GM18868 (cell line): Measurements from ENCODE around the gene ARID1B.
A peak's percentile ranks its signal among the peaks of the same experiment; 100 is the strongest.

Experiments
- ATAC-seq: cut with Tn5 transposase; IDR thresholded peaks from one replicate; pipeline ENCODE4 v1.9.1; 2021; ENCODE audit warnings: mild to moderate bottlenecking, moderate library complexity; ENCODE audit not compliant: unreplicated experiment

The ARID1B gene

DNA sequence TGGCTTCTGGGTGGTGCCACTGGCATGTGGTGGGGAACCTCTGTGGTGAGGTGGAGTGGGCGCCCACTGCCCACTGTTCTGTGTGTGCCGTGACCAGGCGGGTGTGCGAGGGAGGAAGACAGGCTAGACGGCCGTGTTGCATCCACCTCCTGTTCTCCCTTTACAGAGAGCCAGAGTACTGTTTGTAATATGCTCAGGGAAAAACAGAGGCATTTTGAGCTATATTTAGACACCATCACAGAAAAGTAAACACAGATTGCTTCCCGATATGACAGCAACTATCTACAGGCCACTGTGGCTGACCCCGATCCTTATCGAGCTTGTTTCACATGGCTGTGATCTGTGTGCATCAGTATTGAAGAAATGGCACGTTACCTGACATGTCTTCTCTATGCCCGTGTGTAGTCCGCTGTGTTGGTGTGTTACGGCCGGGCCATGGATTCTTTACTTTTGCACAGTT lies 45.6 kb downstream of the ARID1B start:
- no peak for ATAC-seq

DNA sequence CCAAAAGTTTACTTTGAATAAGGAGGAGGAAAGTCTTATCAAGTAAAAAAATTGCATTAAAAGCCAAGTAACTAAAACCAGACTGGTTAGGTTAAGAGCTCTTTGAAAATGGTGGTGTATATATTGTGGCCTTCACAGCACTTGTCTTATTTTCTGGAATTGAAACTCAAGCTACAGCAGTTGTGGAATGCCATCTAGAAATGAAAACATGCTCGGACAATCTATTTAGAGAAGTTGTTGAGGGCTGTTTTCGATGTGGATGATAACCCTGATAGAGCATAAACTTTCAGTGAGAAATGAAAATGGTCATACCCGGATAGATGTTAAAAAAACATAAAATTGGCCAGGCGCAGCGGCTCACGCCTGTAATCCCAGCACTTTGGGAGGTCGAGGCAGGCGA lies 47.0 kb downstream of the ARID1B start:
- ATAC-seq: peak; percentile 21

DNA sequence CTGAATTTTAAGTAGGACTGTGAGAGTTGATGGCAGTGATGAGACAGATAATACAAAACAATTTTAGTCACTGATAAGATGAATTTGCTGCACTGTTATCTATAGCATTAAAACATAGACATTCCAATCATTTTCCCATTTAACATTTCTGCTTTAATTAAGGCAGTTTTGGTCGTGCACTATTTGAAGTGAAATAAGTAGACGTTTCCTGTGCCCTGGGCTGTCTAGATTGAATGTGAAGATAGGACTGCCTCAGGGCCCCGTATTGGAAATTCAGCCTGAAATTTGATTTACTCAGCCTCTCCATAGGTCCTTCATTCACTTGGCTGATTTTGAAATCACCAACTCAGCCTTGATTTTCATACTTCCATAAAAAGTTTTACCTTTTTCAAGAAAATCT lies 48.3 kb downstream of the ARID1B start:
- ATAC-seq: no peak

DNA sequence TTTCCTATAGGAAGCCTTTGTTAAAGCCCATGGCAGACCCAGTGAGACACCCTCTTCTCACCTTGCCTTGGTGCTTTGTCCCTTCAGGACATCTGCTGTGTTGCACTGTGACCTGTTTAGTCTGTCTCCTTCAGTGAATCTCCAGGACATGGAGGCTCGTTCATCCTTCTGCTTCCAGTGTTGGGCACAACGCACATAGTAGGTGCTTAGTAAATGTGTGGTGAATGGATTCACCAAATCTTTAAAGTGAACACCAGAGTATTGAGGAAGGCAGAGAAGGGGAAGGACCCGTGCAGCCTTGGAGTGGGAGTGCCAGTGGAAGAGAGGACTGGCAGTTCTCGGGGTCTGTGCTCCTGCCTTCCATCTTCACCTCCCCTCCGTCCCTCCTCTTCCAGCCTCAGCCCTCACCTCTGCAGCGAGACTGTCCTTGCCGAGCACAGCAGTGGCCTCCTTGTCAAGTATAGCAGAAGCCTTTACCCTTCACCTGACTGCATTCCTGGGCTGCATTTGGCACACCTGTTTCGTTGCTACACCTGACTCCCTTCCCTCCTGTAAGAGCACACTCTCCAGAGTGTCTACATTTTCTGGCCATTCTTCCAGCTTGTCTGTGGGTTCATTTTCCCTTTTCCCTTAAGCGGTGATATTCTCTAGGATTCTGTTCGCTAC lies 49.2 kb downstream of the ARID1B start:
- no peak for ATAC-seq

DNA sequence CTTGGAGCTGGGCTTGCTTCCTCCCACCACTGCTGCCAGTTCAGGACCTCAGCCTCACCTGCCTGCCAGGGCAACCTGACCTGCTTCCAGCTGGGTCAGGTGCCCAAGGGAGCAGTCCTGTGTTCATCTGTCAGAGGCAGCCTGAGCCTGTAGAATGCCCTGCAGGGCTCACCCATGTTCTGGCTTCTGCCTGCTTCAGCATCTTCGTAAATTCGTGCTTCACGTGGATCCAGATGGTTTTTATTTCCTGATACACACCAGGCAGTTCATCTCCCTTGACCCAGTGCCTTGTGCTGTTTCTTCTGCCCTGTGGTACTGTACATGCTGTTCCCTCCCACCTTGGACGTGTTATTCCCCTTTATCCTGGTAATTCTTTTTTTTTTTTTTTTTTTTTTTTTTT lies 50.2 kb downstream of the ARID1B start:
- no peak for ATAC-seq

DNA sequence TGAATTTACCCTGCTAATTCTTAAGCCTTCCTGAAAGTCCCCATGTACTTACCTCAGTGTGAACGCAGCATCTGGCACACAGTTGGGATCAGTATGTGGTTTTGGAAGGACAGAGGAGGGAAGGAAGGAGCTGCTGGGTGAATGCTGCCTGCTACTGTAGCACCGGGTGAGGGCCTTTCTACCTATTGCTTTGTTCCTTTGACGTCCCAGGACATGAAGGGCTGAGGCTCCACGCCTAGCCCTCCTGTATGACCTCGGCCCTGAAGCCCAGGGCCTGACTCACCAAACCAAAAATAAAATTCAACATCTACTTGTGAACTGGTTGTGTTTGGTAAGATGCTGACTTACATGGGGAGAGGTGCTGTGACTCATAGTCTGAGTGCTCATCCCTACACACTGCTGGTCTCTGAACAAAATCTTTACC lies 51.1 kb downstream of the ARID1B start:
- ATAC-seq: peak; percentile 94

DNA sequence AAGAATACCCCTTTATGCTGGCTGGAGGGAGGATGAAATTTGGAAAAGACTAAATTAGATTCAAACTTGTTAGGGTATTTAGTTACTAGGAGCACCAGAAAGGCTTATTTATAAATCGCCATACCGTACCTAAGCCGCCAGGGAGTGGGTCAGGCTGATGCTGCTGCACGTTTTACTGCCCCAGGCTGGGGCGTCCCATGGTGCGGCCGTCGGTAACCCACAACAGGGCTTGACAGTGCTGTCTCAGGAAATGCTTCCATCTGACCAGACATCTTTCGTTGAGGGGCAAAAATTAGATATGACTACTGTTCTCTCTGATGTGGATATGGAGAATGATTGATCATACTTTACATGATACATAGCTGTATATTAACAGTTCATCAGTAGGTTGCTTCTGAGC lies 52.9 kb downstream of the ARID1B start:
- no peak for ATAC-seq

DNA sequence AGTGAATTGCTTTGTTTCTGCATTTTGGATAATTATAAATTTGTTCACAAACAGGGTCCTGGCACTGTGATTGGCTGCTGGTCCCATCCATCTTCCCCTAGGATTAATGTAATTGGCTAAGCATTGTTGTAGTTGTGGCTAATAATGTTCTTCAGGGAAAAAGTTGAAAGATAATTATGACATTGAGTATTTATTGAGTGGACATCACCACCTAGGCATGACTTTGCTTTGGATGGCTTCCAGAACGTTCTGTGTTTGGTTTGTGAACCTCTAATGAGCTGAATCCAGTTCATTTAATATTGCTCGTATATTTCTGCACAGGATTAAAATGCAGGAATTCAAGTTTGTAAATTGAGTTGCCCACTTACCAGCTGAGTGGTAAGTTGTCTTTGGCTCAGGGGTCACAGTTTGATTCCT lies 55.1 kb downstream of the ARID1B start:
- ATAC-seq: no peak

DNA sequence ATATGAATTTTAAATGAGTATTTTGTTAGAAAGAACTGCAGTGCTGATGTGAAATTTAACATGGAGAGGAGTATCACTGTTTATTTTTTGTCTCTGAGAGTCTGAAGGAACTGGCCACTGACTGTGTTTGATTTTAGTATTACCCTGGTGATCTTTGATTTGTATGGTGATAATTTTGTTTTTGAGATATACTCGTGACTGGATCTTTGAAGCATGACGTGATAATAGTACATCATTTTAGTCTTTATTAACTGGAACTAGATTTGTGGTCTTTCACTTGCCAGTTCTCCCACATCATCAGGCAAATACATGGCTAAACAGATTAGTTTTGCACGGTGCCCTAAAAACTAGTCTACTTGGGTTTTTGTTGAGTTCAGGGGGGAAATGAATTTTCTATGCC lies 55.5 kb downstream of the ARID1B start:
- no peak for ATAC-seq

DNA sequence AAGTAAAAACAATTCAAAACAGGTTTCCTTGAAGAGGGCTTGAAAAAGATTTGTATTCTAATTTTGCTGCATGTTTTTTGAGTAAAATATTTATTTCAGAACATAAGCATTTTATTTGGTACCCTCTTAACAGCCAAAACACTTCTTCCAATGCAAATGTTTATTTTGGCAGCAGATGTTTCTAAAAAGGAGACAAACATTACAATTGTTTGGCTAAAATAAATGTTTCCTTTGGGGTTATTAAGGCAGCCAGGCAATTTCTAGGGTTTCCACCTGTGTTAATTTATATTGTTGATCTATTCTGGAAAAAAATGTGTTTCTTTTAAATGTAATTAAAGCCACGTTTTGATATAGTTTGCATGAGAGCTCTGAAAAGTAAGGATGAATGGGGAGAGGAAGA lies 56.6 kb downstream of the ARID1B start:
- no peak for ATAC-seq

DNA sequence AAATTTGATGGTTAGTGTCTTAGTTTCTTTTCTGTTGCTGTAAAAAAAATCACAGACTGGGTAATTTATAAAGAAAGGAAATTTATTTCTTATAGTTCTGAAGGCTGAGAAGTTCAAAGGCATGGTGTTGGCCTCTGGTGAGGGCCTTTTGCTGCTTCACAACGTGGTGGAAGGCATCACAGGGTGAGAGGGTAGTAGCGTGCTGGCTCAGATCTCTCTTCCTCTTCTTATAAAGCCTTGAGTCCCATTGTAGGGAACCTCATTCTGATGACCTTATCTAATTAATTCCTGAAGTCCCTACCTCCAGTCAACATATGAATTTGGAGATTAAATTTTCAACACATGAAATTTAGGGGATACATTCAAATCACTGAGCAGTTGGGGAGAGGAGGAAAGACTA lies 62.0 kb downstream of the ARID1B start:
- no peak for ATAC-seq

DNA sequence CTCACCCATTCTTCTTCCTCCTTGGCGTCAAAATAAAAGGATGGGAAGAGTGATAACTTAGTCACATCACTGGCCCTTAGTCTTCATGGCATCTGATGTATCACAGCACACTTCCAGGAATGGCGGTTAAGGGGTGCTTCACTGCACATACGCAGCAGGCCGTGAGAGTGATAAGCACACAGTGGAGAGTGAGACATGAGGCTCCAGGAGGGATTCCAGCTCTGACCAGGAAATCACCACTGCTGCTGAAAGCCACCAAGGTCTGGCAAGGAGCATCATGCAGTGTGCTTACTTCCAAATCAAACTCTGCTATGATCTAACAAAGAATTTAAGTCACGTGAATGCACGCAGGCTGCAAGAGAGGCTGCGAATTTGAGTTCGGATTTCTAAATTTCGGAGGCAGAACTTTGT lies 62.4 kb downstream of the ARID1B start:
- no peak for ATAC-seq

DNA sequence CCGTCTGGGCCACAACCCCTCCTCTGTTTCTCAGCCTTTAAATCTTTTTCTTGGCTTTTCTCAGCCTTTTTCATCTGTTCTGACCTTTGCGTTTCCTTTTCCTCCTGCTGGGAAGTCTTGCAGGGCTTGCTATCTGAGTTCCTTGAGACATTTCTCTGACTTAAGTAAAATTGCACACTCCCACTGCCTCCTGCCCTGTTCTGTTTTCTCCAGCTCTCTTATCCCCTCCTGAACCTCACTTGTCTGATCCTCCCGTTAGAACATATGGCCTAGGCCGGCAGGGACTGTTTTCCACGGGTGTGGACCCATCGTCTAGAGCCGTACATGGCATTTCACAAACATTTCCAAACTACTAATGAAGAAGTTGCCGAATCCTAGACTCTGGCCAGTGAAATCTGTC lies 63.0 kb downstream of the ARID1B start:
- ATAC-seq: no peak

DNA sequence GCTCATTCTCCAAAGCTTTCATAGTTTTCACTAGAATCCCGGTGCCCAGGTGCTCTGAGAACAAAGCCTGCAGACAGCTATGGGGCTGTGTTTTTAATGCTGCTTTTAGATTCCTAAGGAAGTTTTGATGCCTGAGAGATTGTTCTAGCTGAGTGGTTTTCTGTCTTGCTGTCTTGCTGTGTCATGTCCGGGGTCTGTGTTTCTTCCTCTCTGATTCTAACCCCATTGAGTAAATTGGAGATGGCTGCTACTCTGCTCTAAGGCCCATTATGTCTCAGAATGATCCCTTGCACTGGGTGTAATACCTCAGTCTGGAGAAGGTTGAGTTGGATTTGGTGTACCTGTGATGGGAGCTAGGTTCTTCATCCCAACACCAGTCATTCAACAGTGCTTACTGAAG lies 63.4 kb downstream of the ARID1B start:
- peak; percentile 61 for ATAC-seq

DNA sequence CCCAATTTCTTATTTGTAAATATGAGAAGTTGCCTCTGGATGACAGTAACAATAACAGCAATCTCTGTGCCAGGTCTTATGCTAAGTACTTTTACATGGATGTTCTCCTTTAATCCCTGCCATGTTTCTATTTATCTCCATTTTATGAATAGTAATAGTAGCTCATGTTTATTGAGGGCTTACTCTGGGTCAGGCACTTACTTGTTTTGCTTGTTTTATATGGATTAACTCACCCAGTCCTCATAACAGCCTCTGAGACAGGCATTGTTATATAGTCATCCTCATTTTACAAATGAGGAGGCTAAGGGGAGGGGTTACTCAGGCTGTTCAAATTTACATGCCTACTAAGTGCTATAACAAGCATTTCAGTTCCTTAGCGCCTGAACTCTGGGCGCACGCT lies 64.3 kb downstream of the ARID1B start:
- no peak for ATAC-seq

DNA sequence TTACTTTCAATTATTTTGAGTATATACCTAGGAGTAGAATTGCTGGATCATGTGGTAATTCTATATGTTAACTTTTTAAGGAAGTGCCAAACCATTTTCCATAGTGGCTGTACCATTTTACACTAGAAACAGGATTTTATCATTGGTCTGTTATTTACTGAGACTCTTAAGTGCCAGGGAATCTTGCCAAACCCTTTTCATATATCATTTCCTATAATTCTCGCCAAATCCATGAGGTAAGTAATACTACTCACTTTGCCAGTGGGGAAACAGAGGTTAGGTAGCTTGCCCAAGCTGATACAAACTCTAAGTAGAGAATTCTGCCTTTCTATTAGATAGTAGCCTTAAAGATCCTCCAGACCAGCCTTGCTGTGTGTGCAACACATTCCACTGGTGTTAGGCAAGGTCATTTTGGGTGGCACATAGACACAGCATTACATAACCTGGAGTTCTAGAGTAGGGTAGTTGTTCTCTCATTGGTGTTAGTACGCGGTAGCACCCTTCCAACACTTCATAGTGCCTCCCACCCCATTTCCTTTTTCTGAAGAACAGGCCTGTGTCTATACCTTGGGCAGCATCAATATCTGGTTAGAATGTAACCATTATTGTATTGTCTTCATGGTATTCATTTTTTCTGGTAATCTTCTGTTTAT lies 65.5 kb downstream of the ARID1B start:
- ATAC-seq: no peak

DNA sequence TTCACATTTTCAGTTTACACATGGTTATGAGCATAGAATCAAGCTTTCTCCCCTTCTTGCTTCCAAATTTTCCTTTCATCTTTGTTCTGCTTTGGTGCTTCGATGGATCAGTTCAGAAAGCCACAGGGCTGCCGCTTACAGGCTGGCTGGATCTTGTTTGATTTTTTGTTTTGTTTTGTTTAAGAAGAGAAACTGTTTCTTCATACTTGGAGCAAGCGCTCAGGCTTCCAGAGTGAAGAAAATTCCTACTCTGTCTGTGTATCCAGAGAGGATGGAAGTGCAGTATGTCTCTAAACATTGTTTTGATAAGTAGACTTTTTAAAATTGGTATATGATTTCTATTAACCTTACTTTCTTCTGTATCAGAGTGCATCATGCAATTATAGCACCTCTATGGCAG lies 66.9 kb downstream of the ARID1B start:
- ATAC-seq: no peak

DNA sequence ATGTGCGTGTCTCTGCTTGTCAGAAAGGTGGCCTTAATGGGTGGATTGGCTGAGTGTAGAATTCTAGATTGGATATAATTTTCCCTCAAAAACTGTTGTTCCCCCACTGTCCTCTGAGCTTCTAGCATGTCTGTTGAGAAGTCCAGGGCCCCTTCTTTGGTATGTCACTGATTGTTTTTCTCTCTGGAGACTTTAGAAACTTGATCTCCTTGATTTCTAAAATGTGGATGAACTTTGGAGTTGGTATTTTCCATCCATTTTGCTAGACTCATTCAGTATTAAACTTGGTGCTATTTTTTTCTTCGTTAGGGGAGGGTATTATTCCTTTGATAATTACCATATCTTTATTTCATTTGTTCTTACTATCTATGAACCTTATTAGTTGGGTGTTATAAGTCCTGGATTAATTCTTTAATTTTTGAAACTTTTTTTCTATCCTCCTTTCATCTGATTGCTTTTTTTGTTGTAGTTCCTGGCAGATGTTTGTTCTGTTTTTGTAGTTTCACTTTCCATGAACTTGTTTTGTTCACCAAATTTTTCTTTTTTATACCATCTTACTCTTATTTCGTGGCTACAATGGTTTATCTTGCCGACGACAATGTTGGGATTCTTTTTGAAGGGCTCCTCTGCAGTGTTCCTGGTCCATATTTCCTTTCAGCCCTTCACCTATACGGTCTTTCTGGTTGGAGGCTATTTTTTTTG lies 68.4 kb downstream of the ARID1B start:
- ATAC-seq: no peak

DNA sequence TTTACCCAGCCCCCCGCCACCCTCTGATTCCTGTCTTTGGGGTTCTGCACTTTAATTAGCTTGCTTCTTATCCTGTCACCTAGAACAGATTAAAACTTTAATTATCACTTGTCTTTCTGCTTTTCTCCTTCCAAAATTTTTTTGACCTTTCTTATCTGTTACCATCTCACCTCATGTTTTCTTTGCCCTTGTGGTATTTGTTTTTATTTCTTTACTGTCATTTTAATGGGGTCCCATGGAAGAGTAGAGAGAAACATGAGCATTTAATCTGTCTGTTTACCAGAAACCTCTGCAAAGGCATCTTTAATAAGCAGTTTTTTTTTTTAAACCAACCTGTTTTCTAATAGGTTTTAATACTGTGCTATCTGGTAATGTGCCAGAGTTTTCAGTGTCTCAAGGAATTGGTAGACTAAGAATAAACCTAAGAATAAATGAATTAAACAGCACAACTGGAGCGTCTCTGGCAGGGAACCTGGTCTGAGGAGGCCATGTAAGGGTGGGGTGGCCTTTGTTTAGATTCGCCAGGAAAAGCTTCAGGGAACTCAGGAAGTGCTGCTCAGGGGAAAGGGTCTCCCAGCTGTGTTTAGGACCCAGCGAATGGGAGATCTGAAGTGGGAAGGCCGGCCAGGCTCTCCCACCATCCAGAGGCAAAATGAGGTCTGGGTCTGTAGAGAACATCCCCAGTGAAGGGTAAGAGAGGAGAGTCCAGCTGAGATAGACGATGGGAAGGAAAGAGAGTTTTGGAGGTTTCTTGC lies 69.8 kb downstream of the ARID1B start:
- ATAC-seq: no peak

DNA sequence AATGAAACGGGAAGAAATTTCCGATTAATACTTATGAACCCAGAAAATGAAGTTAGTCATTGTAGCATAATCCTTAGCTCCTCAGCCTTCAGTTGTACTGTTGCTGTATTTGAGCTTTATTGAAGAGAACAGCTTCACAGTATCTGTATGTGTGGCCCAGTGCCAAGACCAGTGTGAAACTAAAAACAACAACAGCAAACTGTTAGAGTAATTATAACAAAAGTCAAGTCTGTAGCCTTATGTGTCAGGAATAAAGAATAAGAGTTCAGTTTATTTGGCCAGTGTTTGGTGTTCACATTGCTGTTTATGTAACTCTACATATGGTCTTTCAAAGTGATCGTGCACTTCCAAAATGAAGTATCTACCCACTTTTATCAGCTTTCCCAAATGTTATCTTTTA lies 70.9 kb downstream of the ARID1B start:
- no peak for ATAC-seq

DNA sequence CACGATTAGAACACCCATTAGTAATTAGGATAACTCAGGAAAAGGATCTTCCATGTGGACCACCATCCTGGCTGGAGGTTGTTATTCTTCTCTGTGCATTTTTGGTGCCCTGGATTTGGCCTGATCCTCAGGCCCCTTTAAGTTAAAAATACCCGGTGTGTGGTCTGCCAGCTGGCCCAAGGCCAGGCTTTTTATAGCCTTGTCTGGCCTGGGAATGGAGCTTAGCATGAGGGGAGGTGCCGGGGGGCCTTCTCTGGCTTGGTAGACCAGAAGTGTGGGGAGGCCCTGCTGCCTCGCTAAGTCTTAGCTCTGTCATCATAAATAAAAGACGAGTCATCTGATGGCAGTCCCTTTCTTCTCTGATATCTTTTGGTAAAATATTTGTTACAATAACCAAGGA lies 71.4 kb downstream of the ARID1B start:
- no peak for ATAC-seq
